ENCODE results near the gene NAALADL2.
"Not testable (repeated sequence)": the region's sequence is repeated elsewhere in the genome, so short reads cannot be mapped to it uniquely, and the experiment has no call there.

Gene NAALADL2

GRCh38 chr3:175818811-175819464, 959.8 kb downstream of the NAALADL2 start:
- no peak for DNase-seq

- not testable (repeated sequence) for DNase-seq
These were observed 963.8 kb downstream of the NAALADL2 start for GRCh38 chr3:175822766-175823491.

- not testable (repeated sequence) for DNase-seq
These were observed 966.0 kb downstream of the NAALADL2 start for GRCh38 chr3:175825016-175825580.

- DNase-seq, result no peak
These were observed 967.6 kb downstream of the NAALADL2 start for GRCh38 chr3:175826759-175827158.

GRCh38 chr3:175829809-175830208, 970.7 kb downstream of the NAALADL2 start:
- DNase-seq, result not testable (repeated sequence)

- DNase-seq, result not testable (repeated sequence)
These were observed 976.6 kb downstream of the NAALADL2 start for GRCh38 chr3:175835763-175836162.

GRCh38 chr3:175836617-175837016, 977.5 kb downstream of the NAALADL2 start:
- DNase-seq, result no peak

- no peak for DNase-seq
These were observed 978.8 kb downstream of the NAALADL2 start for GRCh38 chr3:175837962-175838361.

GRCh38 chr3:175839366-175840005, 980.4 kb downstream of the NAALADL2 start:
- no peak for DNase-seq

- DNase-seq, result no peak
These were observed 992.4 kb downstream of the NAALADL2 start for GRCh38 chr3:175851541-175851940.

- no peak for DNase-seq
These were observed 993.4 kb downstream of the NAALADL2 start for GRCh38 chr3:175852560-175852959.

- DNase-seq, result no peak
These were observed 998.6 kb downstream of the NAALADL2 start for GRCh38 chr3:175857666-175858270.

Data from NCI-H524 treated with DMSO at 0.1 percent for 48 hours (cell line).